ENCODE results near the gene KCNK3. TPM values are rescaled to one million over a fixed set of nuclear protein-coding genes. Genes with fewer than 3 reads are reported as not detected.

KCNK3 gene
- polyA plus RNA-seq, 1 donor (not counting 4 experiments of a cell fraction or from before 2014, with no cell fraction given), result not detected

DNA sequence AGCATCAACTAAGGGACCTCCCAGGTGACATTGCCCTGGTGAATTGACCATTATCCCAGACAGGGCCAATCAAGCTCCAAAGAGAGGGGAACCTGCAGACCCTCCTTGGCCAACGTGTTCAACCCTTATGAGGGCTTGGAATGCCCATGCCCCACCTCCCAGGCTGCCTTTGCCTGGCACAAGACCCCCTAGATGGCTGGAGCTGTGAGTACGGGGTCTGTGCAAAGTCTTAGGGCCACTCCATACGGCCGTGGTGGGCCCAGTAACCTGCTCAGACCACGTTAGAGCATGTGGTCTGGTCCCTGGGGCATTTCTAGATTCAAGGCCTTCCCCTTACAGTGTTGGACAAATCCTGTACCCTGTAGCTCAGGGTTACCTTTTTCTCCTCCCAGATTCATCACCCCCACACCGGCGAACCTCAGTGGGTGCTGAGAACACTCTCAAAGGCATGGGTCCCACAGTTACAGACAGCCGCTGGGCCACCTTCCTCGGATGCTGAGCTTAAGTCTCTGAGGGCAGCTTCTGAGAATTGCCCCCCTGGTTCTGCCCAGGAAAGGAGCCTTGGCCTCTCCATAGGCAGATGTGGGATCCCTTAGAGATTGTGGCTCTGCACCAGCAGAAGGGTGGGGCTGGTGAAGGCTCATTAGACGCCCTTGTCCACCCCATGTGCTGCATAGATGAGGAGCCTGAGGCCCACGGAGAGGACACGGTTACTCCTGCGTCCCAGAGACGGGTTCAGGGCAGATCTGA, 18.3 kb upstream of the KCNK3 start:
- dilution Hi-C loops (cut with MboI; ENCODE audit: extremely low pct_ligation_motif_present, low sequenced_read_pairs), result no loop called here
- FAIRE-seq (no peak), DNase-seq (ENCODE audit: low read depth, low spot score) (no peak)
- H3K9me3 ChIP-seq (ENCODE audit: control insufficient read depth, low read depth, low read length), result no peaks in the 10 kb centered on the region
- H3K27me3 ChIP-seq (ENCODE audit: control insufficient read depth, extremely low read depth, insufficient read depth, low read length), result peaks cover 45% of the 10 kb centered on the region
- H3K9ac ChIP-seq (ENCODE audit: control insufficient read depth, extremely low read depth, insufficient read depth, low read length), result no peak overlapping the region
- H3K79me2 ChIP-seq (ENCODE audit: control insufficient read depth, insufficient read depth, low read length), result no peaks in the 10 kb centered on the region
- no peaks in the 10 kb centered on the region for H3K9me1 ChIP-seq (ENCODE audit: control insufficient read depth, extremely low read depth, insufficient read depth, low read length)
- H2AFZ ChIP-seq (ENCODE audit: control insufficient read depth, low read length), result no peak overlapping the region
- H3K4me3 ChIP-seq (ENCODE audit: control insufficient read depth in 2 of 3, extremely low read depth in 1 of 3, insufficient read depth in 2 of 3, low read depth in 1 of 3, low read length in 3 of 3), result no peak overlapping the region
- no peaks in the 10 kb centered on the region for H3K4me1 ChIP-seq (ENCODE audit: control insufficient read depth, extremely low read depth, insufficient read depth, low read length)
- no peak overlapping the region for H3K4me2 ChIP-seq (ENCODE audit: control insufficient read depth, extremely low read depth, insufficient read depth, low read depth, low read length)
- H3K27ac ChIP-seq (ENCODE audit: control insufficient read depth, insufficient read depth, low read length), result no peak overlapping the region
- no peaks in the 10 kb centered on the region for H3K36me3 ChIP-seq (ENCODE audit: control insufficient read depth in 2 of 2, extremely low read depth in 1 of 2, insufficient read depth in 2 of 2, low read length in 2 of 2)
- no peak for TF ChIP-seq EZH2 (IDR thresholded peaks at IDR 0.05; ENCODE audit: low read length)
- TF ChIP-seq, protein P1, sequence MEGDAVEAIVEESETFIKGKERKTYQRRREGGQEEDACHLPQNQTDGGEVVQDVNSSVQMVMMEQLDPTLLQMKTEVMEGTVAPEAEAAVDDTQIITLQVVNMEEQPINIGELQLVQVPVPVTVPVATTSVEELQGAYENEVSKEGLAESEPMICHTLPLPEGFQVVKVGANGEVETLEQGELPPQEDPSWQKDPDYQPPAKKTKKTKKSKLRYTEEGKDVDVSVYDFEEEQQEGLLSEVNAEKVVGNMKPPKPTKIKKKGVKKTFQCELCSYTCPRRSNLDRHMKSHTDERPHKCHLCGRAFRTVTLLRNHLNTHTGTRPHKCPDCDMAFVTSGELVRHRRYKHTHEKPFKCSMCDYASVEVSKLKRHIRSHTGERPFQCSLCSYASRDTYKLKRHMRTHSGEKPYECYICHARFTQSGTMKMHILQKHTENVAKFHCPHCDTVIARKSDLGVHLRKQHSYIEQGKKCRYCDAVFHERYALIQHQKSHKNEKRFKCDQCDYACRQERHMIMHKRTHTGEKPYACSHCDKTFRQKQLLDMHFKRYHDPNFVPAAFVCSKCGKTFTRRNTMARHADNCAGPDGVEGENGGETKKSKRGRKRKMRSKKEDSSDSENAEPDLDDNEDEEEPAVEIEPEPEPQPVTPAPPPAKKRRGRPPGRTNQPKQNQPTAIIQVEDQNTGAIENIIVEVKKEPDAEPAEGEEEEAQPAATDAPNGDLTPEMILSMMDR (optimal IDR thresholded peaks at IDR 0.05 in 1 of 3, IDR thresholded peaks at IDR 0.05 in 1 of 3, conservative IDR thresholded peaks at IDR 0.05 in 1 of 3; ENCODE audit: extremely low read depth in 1 of 3, insufficient read depth in 2 of 3, low read length in 3 of 3), result no peak
- no peaks in the 10 kb centered on the region for H4K20me1 ChIP-seq (ENCODE audit: control insufficient read depth, extremely low read depth, insufficient read depth, low read length)

DNA sequence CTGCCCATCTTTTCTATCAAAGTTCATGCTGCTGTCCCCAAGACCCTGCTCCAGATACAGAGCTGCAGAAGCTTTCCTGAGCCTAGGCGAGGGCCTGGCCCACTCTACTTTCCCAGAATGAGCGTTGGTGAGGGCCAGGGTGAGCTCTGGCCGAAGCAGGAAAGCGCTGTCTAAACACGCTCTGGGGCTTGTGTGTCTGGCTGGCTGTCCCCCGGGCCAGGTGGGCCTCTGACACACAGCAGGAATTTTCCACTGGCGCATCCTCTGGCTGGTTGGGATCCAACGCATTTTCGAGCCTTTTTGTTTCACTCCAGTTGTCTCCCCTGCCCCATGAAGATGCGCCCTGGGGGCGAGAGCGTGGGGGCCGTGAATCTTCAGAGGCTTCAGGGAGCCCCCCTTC, 17.8 kb upstream of the KCNK3 start:
- Histone ChIP-seq H3K36me3 (ENCODE audit: control insufficient read depth in 2 of 2, extremely low read depth in 1 of 2, insufficient read depth in 2 of 2, low read length in 2 of 2) (no peaks in the 10 kb centered on the region), H3K4me1 (ENCODE audit: control insufficient read depth, extremely low read depth, insufficient read depth, low read length) (no peaks in the 10 kb centered on the region), H3K79me2 (ENCODE audit: control insufficient read depth, insufficient read depth, low read length) (no peaks in the 10 kb centered on the region), H3K9me3 (ENCODE audit: control insufficient read depth, low read depth, low read length) (no peaks in the 10 kb centered on the region), H3K9me1 (ENCODE audit: control insufficient read depth, extremely low read depth, insufficient read depth, low read length) (no peaks in the 10 kb centered on the region), H3K27ac (ENCODE audit: control insufficient read depth, insufficient read depth, low read length) (no peak overlapping the region), H2AFZ (ENCODE audit: control insufficient read depth, low read length) (no peak overlapping the region), H3K4me2 (ENCODE audit: control insufficient read depth, extremely low read depth, insufficient read depth, low read depth, low read length) (no peak overlapping the region), H3K27me3 (ENCODE audit: control insufficient read depth, extremely low read depth, insufficient read depth, low read length) (peaks cover 48% of the 10 kb centered on the region), H3K4me3 (ENCODE audit: control insufficient read depth in 2 of 3, extremely low read depth in 1 of 3, insufficient read depth in 2 of 3, low read depth in 1 of 3, low read length in 3 of 3) (no peak overlapping the region), H3K9ac (ENCODE audit: control insufficient read depth, extremely low read depth, insufficient read depth, low read length) (no peak overlapping the region), H4K20me1 (ENCODE audit: control insufficient read depth, extremely low read depth, insufficient read depth, low read length) (no peaks in the 10 kb centered on the region)
- FAIRE-seq (no peak), DNase-seq (ENCODE audit: low read depth, low spot score) (no peak)
- TF ChIP-seq, protein P1 (optimal IDR thresholded peaks at IDR 0.05 in 1 of 3, IDR thresholded peaks at IDR 0.05 in 1 of 3, conservative IDR thresholded peaks at IDR 0.05 in 1 of 3; ENCODE audit: extremely low read depth in 1 of 3, insufficient read depth in 2 of 3, low read length in 3 of 3), result no peak
- no peak for TF ChIP-seq EZH2 (IDR thresholded peaks at IDR 0.05; ENCODE audit: low read length)
- dilution Hi-C loops (cut with MboI; ENCODE audit: extremely low pct_ligation_motif_present, low sequenced_read_pairs), result no loop called here
